HCT116 (cell line): ENCODE data around the gene B3GNT5. TPM values are rescaled to one million over a fixed set of nuclear protein-coding genes. Genes with fewer than 3 reads are reported as not detected.

Experiments
- ATAC-seq: fragments of 200-7000 bp; cut with Tn5 transposase; 2 replicates; pipeline ENCODE4 v1.9.1; 2020; ENCODE audit warnings: mild to moderate bottlenecking, moderate library complexity
- BruUV-seq: library from RNA; stranded (reverse); fragments of 400-500 nt; replicated peaks from 2 replicates; lab custom pipeline; 2021; lab: Mats Ljungman, UMichigan
- CTCF ChIA-PET: fragments of 300-600 bp; sonication (Branson Sonifier 250); formaldehyde crosslinking; loops from one replicate; lab custom pipeline; 2021; ENCODE audit warnings: antibody characterized with exemption; lab: Charles Lee
- POLR2A ChIA-PET: fragments of 300-600, 350-600 bp; sonication (Branson Sonifier 250); formaldehyde crosslinking; loops from one replicate; lab custom pipeline; 2021; ENCODE audit warnings: antibody characterized with exemption; lab: Charles Lee
- RAD21 ChIA-PET, 2 experiments: fragments of 300-600 bp; sonication (Branson Sonifier 250); formaldehyde crosslinking; loops; one replicate each; lab custom pipeline; 2023; ENCODE audit warnings: low total read pairs in 2 of 2; ENCODE audit not compliant: uncharacterized antibody in 2 of 2, unreplicated experiment in 2 of 2, low non-redundant PET in 1 of 2; lab: Charles Lee
- DNase-seq: peaks from one replicate; pipeline ENCODE4 v3.0.0-alpha.2; 2010; ENCODE audit warnings: low read depth, low spot score
- H2AFZ ChIP-seq: fragments of 200-600 bp; shearing (Covaris generic), sonication (generic); 2 replicates; pipeline ENCODE4 v1.6.1; 2017; ENCODE audit warnings: low read depth, mixed run types, mixed read lengths, antibody characterized with exemption, low read length; ENCODE audit not compliant: poor library complexity, severe bottlenecking
- H3K27ac ChIP-seq: 2 replicates; pipeline ENCODE4 v1.5.1; 2012; ENCODE audit warnings: low read depth, low read length
- H3K27me3 ChIP-seq: fragments of 200-600 bp; sonication (generic); 2 replicates; pipeline ENCODE4 v1.6.1; 2016; ENCODE audit warnings: mixed run types, low read length, mixed read lengths; ENCODE audit not compliant: insufficient read depth
- H3K36me3 ChIP-seq, 2 experiments: fragments of 200-500 bp in 1 of 2; fragments of 200-600 bp in 1 of 2; sonication (Bioruptor generic) in 1 of 2; sonication (generic) in 1 of 2; 2 replicates each; pipeline versions ENCODE4 v1.5.1 to v1.6.1; 2014 to 2016; ENCODE audit warnings: low read length in 2 of 2, inconsistent platforms in 1 of 2, mixed read lengths in 1 of 2, mixed run types in 1 of 2; ENCODE audit not compliant: insufficient read depth in 2 of 2, control insufficient read depth in 1 of 2
- H3K4me1 ChIP-seq, 2 experiments: fragments of 200-600 bp in 1 of 2; sonication (generic) in 1 of 2; 2 replicates each; pipeline versions ENCODE4 v1.5.1 to v1.6.1; 2012 to 2017; ENCODE audit warnings: low read length in 2 of 2, inconsistent platforms in 1 of 2, mild to moderate bottlenecking in 1 of 2, mixed read lengths in 1 of 2, mixed run types in 1 of 2, moderate library complexity in 1 of 2; ENCODE audit not compliant: insufficient read depth in 2 of 2, control insufficient read depth in 1 of 2
- H3K4me2 ChIP-seq: fragments of 200-600 bp; sonication (generic); 2 replicates; pipeline ENCODE4 v1.6.1; 2017; ENCODE audit warnings: mixed run types, low read length, mixed read lengths
- H3K4me3 ChIP-seq, 2 experiments: fragments of 200-600 bp in 1 of 2; sonication (generic) in 1 of 2; replicated peaks in 1 of 2; 2 replicates each; pipeline ENCODE4 v1.5.1; 2011 to 2016; ENCODE audit warnings: low read length in 2 of 2, control low read depth in 1 of 2, low read depth in 1 of 2, mild to moderate bottlenecking in 1 of 2, mixed read lengths in 1 of 2, mixed run types in 1 of 2
- H3K79me2 ChIP-seq: fragments of 200-600 bp; sonication (generic); 2 replicates; pipeline ENCODE4 v1.6.1; 2017; ENCODE audit warnings: mild to moderate bottlenecking, mixed run types, low read length, moderate library complexity, mixed read lengths; ENCODE audit not compliant: insufficient read depth
- H3K9ac ChIP-seq: fragments of 200-600 bp; sonication (generic); 2 replicates; pipeline ENCODE4 v1.6.1; 2016; ENCODE audit warnings: low read length, mixed read lengths
- H3K9me2 ChIP-seq: fragments of 200-600 bp; sonication (generic), shearing (Covaris generic); 2 replicates; pipeline ENCODE4 v1.6.1; 2017; ENCODE audit warnings: mixed run types, mild to moderate bottlenecking, moderate library complexity; ENCODE audit not compliant: insufficient read depth
- H3K9me3 ChIP-seq, 2 experiments: fragments of 200-500 bp in 1 of 2; fragments of 200-600 bp in 1 of 2; sonication (Bioruptor generic) in 1 of 2; sonication (generic) in 1 of 2; 2 replicates each; pipeline ENCODE4 v1.6.1; 2014 to 2017; ENCODE audit warnings: low read length in 2 of 2, mixed read lengths in 2 of 2, inconsistent platforms in 1 of 2, low read depth in 1 of 2, mild to moderate bottlenecking in 1 of 2, mixed run types in 1 of 2, moderate library complexity in 1 of 2; ENCODE audit not compliant: control insufficient read depth in 1 of 2, insufficient read depth in 1 of 2
- H4K20me1 ChIP-seq: fragments of 200-600 bp; sonication (generic), shearing (Covaris generic); 2 replicates; pipeline ENCODE4 v1.6.1; 2017; ENCODE audit warnings: mixed run types, mild to moderate bottlenecking, moderate library complexity; ENCODE audit not compliant: insufficient read depth
- CBX3 ChIP-seq: IDR thresholded peaks from 2 replicates; pipeline ENCODE4 v1.6.1; 2012; ENCODE audit warnings: low read depth
- CEBPB ChIP-seq: IDR thresholded peaks from 2 replicates; pipeline ENCODE4 v1.6.1; 2012; ENCODE audit warnings: low read depth
- EGR1 ChIP-seq: IDR thresholded peaks from 2 replicates; pipeline ENCODE4 v1.6.1; 2012; ENCODE audit warnings: low read depth
- EZH2phosphoT487 ChIP-seq: fragments of 200-600 bp; IDR thresholded peaks from 2 replicates; pipeline ENCODE4 v1.6.1; 2018; ENCODE audit warnings: antibody characterized with exemption, borderline replicate concordance
- FOSL1 ChIP-seq: IDR thresholded peaks from 2 replicates; pipeline ENCODE4 v1.6.1; 2012; ENCODE audit warnings: low read depth
- POLR2AphosphoS5 ChIP-seq: IDR thresholded peaks from 2 replicates; pipeline ENCODE4 v1.6.1; 2011; ENCODE audit warnings: mild to moderate bottlenecking, low read depth, low read length, moderate library complexity
- SIN3A ChIP-seq: IDR thresholded peaks from 2 replicates; pipeline ENCODE4 v1.6.1; 2012; ENCODE audit warnings: low read depth
- SP1 ChIP-seq: IDR thresholded peaks from 2 replicates; pipeline ENCODE4 v1.6.1; 2012; ENCODE audit warnings: low read depth
- TCF7L2 ChIP-seq: IDR thresholded peaks from 2 replicates; pipeline ENCODE4 v1.7.0; 2011; ENCODE audit warnings: borderline replicate concordance, inconsistent platforms; ENCODE audit not compliant: insufficient read depth, insufficient read length; ENCODE audit errors: extremely low read depth
- YY1 ChIP-seq: IDR thresholded peaks from 2 replicates; pipeline ENCODE4 v1.6.1; 2011; ENCODE audit warnings: low read length, low read depth, moderate library complexity, mild to moderate bottlenecking; ENCODE audit not compliant: insufficient replicate concordance; ENCODE audit errors: extremely low read depth
- ZNF274 ChIP-seq: fragments of 200-500 bp; sonication (Bioruptor generic); IDR thresholded peaks from 2 replicates; pipeline ENCODE4 v1.6.1; 2014; ENCODE audit warnings: mild to moderate bottlenecking, low read depth, low read length, inconsistent platforms
- intact Hi-C: fragments of 100-400 bp; cut with micrococcal nuclease; formaldehyde crosslinking; loops from 2 replicates; pipeline ENCODE4 v1.10.0; 2022
- total RNA-seq: library from RNA; stranded (reverse); gene quantifications from one replicate; pipeline ENCODE4 v1.2.1, GENCODE V29; 2021; ENCODE audit not compliant: unreplicated experiment
- TF ChIP-seq, protein P1 (sequence below): IDR thresholded peaks from 2 replicates; pipeline ENCODE4 v1.6.1; 2012
- TF ChIP-seq, protein P2 (sequence below): IDR thresholded peaks from 2 replicates; pipeline ENCODE4 v1.6.1; 2011; ENCODE audit warnings: mild to moderate bottlenecking, low read length, moderate library complexity; ENCODE audit not compliant: insufficient replicate concordance; ENCODE audit errors: extremely low read depth

B3GNT5 gene
- total RNA-seq, 1 experiment from 2014 or later, result 25.3 TPM

DNA sequence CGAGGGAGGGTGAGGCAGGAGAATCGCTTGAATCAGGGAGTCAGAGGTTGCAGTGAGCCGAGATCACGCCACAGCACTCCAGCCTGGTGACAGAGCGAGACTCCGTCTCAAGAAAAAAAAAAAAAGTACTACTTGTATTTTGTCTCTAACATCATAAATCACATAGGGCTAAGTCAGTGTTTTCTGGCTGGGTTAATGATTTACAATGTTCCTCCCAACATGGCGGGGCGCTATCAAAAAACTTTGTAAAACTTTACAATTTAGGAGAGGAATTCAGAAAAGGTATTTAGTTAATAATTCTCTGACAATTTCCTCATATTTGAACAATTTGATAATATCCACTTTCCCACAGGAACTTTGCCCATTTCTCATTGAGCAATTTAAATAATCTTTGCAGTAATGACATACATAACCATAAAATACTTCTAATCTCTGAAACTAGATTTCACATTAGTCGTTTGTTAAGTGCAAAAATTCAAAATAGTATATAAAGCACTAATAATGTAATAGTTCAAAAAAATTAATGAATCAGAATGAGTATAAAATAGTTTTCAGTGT is 26.6 kb upstream of the B3GNT5 start:
- H3K9ac ChIP-seq, result no peak overlapping the region
- H3K4me2 ChIP-seq, result no peak overlapping the region
- no peak for DNase-seq
- no peak for TF ChIP-seq TCF7L2
- no peak for TF ChIP-seq EZH2phosphoT487
- no peak for TF ChIP-seq SIN3A
- TF ChIP-seq, all 23 proteins: peak for 0
- BruUV-seq, result no TSS peak
- ChIA-PET POLR2A (no interaction called here), RAD21 (no interaction called here), CTCF (no interaction called here)
- H3K36me3 ChIP-seq, result no peaks in the 10 kb centered on the region
- H4K20me1 ChIP-seq, result no peaks in the 10 kb centered on the region
- ATAC-seq, result no peak
- H3K4me3 ChIP-seq, result no peak overlapping the region
- no peaks in the 10 kb centered on the region for H3K4me1 ChIP-seq
- intact Hi-C loops, result no loop called here
- no peaks in the 10 kb centered on the region for H3K9me3 ChIP-seq
- H3K27ac ChIP-seq, result no peak overlapping the region
- H3K9me2 ChIP-seq, result no peaks in the 10 kb centered on the region
- no peaks in the 10 kb centered on the region for H3K27me3 ChIP-seq
- H2AFZ ChIP-seq, result no peak overlapping the region
- no peaks in the 10 kb centered on the region for H3K79me2 ChIP-seq

DNA sequence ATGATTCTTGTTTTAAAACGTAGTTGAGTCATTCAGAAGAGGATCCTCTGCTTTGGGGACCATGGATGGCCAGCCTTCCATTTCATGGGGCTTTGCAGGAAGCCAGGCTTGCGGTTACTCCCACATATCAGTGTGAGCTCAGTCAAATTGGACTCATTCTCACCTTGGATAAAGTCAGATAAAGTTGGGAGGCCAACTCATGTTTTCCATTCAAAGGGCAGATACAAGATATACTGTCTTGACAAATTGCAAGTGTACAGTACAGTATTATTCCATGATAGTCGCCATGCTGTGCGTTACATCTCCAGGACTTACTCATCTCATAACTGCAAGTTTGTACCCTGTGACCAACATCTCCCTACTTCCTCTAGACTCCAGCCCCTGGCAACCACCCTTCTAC is 25.5 kb upstream of the B3GNT5 start:
- no peak for ATAC-seq
- TF ChIP-seq CEBPB, result no peak
- TF ChIP-seq, protein P1, sequence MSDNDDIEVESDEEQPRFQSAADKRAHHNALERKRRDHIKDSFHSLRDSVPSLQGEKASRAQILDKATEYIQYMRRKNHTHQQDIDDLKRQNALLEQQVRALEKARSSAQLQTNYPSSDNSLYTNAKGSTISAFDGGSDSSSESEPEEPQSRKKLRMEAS, result no peak
- TF ChIP-seq, protein P2, sequence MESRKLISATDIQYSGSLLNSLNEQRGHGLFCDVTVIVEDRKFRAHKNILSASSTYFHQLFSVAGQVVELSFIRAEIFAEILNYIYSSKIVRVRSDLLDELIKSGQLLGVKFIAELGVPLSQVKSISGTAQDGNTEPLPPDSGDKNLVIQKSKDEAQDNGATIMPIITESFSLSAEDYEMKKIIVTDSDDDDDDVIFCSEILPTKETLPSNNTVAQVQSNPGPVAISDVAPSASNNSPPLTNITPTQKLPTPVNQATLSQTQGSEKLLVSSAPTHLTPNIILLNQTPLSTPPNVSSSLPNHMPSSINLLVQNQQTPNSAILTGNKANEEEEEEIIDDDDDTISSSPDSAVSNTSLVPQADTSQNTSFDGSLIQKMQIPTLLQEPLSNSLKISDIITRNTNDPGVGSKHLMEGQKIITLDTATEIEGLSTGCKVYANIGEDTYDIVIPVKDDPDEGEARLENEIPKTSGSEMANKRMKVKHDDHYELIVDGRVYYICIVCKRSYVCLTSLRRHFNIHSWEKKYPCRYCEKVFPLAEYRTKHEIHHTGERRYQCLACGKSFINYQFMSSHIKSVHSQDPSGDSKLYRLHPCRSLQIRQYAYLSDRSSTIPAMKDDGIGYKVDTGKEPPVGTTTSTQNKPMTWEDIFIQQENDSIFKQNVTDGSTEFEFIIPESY, result no peak
- no peak for TF ChIP-seq CBX3
- TF ChIP-seq FOSL1, result no peak
- TF ChIP-seq EZH2phosphoT487, result no peak
- TF ChIP-seq EGR1, result no peak
- no peak for TF ChIP-seq TCF7L2
- TF ChIP-seq SIN3A, result no peak
- TF ChIP-seq SP1, result no peak
- no peak for TF ChIP-seq ZNF274
- TF ChIP-seq YY1, result no peak
- TF ChIP-seq POLR2AphosphoS5, result no peak
- TF ChIP-seq, all 23 proteins: peak for 0
- H4K20me1 ChIP-seq, result no peaks in the 10 kb centered on the region
- H3K9me2 ChIP-seq, result no peaks in the 10 kb centered on the region
- H3K36me3 ChIP-seq, result no peaks in the 10 kb centered on the region
- no TSS peak for BruUV-seq
- no peak overlapping the region for H3K9ac ChIP-seq
- no peak for DNase-seq
- H3K4me1 ChIP-seq, result no peaks in the 10 kb centered on the region
- no peak overlapping the region for H2AFZ ChIP-seq
- H3K4me2 ChIP-seq, result no peak overlapping the region
- H3K4me3 ChIP-seq, result no peak overlapping the region
- intact Hi-C loops, result no loop called here
- ChIA-PET POLR2A (no interaction called here), RAD21 (no interaction called here), CTCF (no interaction called here)
- H3K27ac ChIP-seq, result no peak overlapping the region
- H3K79me2 ChIP-seq, result no peaks in the 10 kb centered on the region
- no peaks in the 10 kb centered on the region for H3K9me3 ChIP-seq
- H3K27me3 ChIP-seq, result no peaks in the 10 kb centered on the region
